PFSK-1 (cell line): Measurements from ENCODE around the gene KCNK17.

Experiments
- POLR2AphosphoS5 ChIP-seq: IDR thresholded peaks from 2 replicates; pipeline ENCODE4 v1.6.1; 2012; ENCODE audit warnings: low read depth, mild to moderate bottlenecking, control low read depth, low read length, moderate library complexity
- TAF1 ChIP-seq: IDR thresholded peaks from 2 replicates; pipeline ENCODE4 v1.6.1; 2012; ENCODE audit warnings: low read length, control low read depth, borderline replicate concordance; ENCODE audit not compliant: insufficient read depth
- TF ChIP-seq, protein P1 (sequence below), 2 experiments: IDR thresholded peaks; 2 replicates each; pipeline versions ENCODE4 v1.6.1 to v1.8.0; 2011 to 2012; ENCODE audit warnings: low read depth in 2 of 2, low read length in 2 of 2, control low read depth in 1 of 2, inconsistent platforms in 1 of 2, mild to moderate bottlenecking in 1 of 2, moderate library complexity in 1 of 2; ENCODE audit not compliant: insufficient read depth in 1 of 2

DNA sequence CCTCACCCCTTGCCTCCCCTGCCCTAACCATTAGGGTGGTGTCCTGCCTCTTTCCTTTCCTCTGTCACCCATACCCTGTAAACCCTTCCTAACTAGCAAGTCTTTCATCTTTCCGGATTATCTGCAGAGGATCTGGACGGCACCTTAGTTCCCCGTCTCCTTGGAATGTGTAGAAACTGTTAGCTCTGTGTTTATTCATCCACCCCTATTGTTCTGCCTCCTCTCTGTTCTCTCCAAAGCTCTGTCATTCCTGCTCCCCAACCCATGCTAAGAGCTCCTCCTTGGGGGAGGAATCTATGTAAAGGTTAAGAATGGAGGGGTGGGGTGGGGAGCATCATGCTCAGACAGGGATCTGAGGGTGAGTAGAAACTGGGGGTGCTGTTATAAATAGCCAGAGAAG is 45.5 kb downstream of the KCNK17 start:
- TF ChIP-seq TAF1: no peak
- TF ChIP-seq, protein P1, sequence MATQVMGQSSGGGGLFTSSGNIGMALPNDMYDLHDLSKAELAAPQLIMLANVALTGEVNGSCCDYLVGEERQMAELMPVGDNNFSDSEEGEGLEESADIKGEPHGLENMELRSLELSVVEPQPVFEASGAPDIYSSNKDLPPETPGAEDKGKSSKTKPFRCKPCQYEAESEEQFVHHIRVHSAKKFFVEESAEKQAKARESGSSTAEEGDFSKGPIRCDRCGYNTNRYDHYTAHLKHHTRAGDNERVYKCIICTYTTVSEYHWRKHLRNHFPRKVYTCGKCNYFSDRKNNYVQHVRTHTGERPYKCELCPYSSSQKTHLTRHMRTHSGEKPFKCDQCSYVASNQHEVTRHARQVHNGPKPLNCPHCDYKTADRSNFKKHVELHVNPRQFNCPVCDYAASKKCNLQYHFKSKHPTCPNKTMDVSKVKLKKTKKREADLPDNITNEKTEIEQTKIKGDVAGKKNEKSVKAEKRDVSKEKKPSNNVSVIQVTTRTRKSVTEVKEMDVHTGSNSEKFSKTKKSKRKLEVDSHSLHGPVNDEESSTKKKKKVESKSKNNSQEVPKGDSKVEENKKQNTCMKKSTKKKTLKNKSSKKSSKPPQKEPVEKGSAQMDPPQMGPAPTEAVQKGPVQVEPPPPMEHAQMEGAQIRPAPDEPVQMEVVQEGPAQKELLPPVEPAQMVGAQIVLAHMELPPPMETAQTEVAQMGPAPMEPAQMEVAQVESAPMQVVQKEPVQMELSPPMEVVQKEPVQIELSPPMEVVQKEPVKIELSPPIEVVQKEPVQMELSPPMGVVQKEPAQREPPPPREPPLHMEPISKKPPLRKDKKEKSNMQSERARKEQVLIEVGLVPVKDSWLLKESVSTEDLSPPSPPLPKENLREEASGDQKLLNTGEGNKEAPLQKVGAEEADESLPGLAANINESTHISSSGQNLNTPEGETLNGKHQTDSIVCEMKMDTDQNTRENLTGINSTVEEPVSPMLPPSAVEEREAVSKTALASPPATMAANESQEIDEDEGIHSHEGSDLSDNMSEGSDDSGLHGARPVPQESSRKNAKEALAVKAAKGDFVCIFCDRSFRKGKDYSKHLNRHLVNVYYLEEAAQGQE (IDR thresholded peaks at IDR 0.05; ENCODE audit: insufficient read depth in 1 of 2, low read depth in 2 of 2, low read length in 2 of 2): no peak
- TF ChIP-seq POLR2AphosphoS5: no peak
